OCI-LY3 (cell line): ENCODE data around the gene TCF25.

Experiments
- CTCF ChIP-seq: fragments of 200-600, 300-600 bp; sonication (generic); IDR thresholded peaks from 2 replicates; pipeline ENCODE4 v1.5.1; 2014; ENCODE audit warnings: antibody characterized with exemption, low read length, low read depth
- EZH2phosphoT487 ChIP-seq: fragments of 200-600 bp; shearing (Covaris generic); IDR thresholded peaks from 2 replicates; pipeline ENCODE4 v1.6.1; 2018; ENCODE audit warnings: antibody characterized with exemption, mixed run types, low read depth

- no peak for TF ChIP-seq CTCF
- TF ChIP-seq EZH2phosphoT487: no peak
Observed at GRCh38 chr16:89960966-89961365, 87.6 kb downstream of the TCF25 start.
